OCI-LY1 (cell line): ENCODE measurements around the gene MAML2.

Experiments used
- CTCF ChIP-seq: fragments of 200-600 bp; sonication (generic), shearing (Covaris generic); IDR thresholded peaks from 2 replicates; pipeline ENCODE4 v1.5.1; 2017; ENCODE audit warnings: mild to moderate bottlenecking, antibody characterized with exemption, low read length, moderate library complexity, mixed read lengths
- EZH2 ChIP-seq: fragments of 200-600 bp; sonication (generic), shearing (Covaris generic); IDR thresholded peaks from 2 replicates; pipeline ENCODE4 v1.8.0; 2017; ENCODE audit warnings: borderline replicate concordance, mixed run types, mild to moderate bottlenecking, antibody characterized with exemption, low read length, moderate library complexity, mixed read lengths

- TF ChIP-seq CTCF (no peak), EZH2 (no peak)
Observed at GRCh38 chr11:95964281-95964680, 378.7 kb downstream of the MAML2 start.
